Measurements from ENCODE around the gene TMPRSS15. TPM values are rescaled to one million over a fixed set of nuclear protein-coding genes. Genes with fewer than 3 reads are reported as not detected.

TMPRSS15 gene
- total and polyA plus RNA-seq, 11 donors: not detected

DNA sequence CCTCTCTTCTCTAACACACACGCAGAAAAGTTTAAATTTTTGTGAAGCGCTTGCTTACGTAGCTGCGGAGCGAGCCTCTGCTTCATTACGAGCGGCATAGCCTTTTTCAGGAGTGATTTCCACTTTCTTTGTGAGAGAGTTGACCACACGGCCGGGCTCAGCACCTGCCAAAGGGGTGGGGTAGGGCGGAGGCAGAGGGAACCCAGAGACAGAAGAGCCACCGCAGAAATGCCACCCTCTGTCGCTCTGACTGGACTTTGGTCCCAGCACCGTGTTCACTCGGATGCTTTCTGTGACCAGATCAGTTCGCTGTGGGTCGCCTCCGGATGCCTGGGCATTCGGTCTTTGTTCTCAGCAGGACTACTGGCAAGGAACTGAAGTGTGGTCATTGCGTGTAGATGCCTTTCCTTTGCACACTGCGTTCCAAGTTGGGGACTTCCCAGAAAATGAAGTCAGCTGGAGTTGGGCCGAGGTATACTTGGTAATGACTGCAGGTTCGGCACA, 158.1 kb downstream of the TMPRSS15 start:
- WGBS, 4 donors: 9 to 13% (median 10%) methylated on average over 18 to 22 of the region's 22 CpGs
- H3K4me3 ChIP-seq: peak overlapping the region in 11 of 12 donors; percentile 20 to 59 (median 43)
- no peaks in the 10 kb centered on the region for H3K36me3 ChIP-seq
- H3K4me1 ChIP-seq: peaks cover 0 to 12% (median 0%) of the 10 kb centered on the region in 12 donors
- TF ChIP-seq, protein P1, sequence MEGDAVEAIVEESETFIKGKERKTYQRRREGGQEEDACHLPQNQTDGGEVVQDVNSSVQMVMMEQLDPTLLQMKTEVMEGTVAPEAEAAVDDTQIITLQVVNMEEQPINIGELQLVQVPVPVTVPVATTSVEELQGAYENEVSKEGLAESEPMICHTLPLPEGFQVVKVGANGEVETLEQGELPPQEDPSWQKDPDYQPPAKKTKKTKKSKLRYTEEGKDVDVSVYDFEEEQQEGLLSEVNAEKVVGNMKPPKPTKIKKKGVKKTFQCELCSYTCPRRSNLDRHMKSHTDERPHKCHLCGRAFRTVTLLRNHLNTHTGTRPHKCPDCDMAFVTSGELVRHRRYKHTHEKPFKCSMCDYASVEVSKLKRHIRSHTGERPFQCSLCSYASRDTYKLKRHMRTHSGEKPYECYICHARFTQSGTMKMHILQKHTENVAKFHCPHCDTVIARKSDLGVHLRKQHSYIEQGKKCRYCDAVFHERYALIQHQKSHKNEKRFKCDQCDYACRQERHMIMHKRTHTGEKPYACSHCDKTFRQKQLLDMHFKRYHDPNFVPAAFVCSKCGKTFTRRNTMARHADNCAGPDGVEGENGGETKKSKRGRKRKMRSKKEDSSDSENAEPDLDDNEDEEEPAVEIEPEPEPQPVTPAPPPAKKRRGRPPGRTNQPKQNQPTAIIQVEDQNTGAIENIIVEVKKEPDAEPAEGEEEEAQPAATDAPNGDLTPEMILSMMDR (IDR thresholded peaks at IDR 0.05): no peak
- no peak for TF ChIP-seq POLR2A (IDR thresholded peaks at IDR 0.05)
- no peak overlapping the region for H3K27ac ChIP-seq
- intact Hi-C loops (cut with DNase I): no loop called here
- DNase-seq: peak in 2 of 5 donors; percentile 18 to 27
- ATAC-seq: peak in 2 of 4 donors; percentile 38 to 47
- H3K27me3 ChIP-seq: peaks cover 0 to 32% (median 21%) of the 10 kb centered on the region in 9 donors
- H3K9me3 ChIP-seq: no peaks in the 10 kb centered on the region

DNA sequence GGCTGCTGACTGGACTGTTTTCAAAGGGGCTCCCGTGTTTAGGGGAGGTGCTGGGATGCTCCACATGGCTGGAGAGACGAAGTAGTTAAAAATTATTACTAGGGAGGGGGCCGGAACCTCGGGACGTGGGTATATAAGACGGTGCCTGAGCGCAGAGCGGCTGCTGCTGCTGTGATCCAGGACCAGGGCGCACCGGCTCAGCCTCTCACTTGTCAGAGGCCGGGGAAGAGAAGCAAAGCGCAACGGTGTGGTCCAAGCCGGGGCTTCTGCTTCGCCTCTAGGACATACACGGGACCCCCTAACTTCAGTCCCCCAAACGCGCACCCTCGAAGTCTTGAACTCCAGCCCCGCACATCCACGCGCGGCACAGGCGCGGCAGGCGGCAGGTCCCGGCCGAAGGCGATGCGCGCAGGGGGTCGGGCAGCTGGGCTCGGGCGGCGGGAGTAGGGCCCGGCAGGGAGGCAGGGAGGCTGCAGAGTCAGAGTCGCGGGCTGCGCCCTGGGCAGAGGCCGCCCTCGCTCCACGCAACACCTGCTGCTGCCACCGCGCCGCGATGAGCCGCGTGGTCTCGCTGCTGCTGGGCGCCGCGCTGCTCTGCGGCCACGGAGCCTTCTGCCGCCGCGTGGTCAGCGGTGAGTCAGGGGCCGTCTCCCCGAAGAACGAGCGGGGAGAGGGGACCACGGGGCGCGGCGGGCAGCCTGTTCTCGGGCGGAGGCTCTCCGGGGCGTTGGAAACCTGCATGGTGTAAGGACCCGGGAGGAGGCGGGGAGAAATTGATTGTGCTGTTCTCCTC, 158.7 kb downstream of the TMPRSS15 start, which contains the start of gene CHODL:
TSS of gene CHODL (plus strand) at position 163 of the 793 bp plus-strand sequence. CDS start at position 554, 391 bp downstream.
- no peaks in the 10 kb centered on the region for H3K9me3 ChIP-seq
- peaks cover 0 to 12% (median 0%) of the 10 kb centered on the region in 12 donors for H3K4me1 ChIP-seq
- H3K27ac ChIP-seq: no peak within 1 kb of the TSS
- intact Hi-C loops (cut with DNase I): no loop called here
- ATAC-seq (peak in 2 of 4 donors; percentile 41 to 55), DNase-seq (peak in 2 of 5 donors; percentile 20 to 52)
- H3K4me3 ChIP-seq: peak within 1 kb of the TSS in 11 of 12 donors; percentile 20 to 59 (median 43)
- no peak for TF ChIP-seq POLR2A (IDR thresholded peaks at IDR 0.05)
- TF ChIP-seq, protein P1 (IDR thresholded peaks at IDR 0.05): no peak
- H3K36me3 ChIP-seq: no peaks in the 10 kb centered on the region
- H3K27me3 ChIP-seq: peaks cover 0 to 32% (median 21%) of the 10 kb centered on the region in 9 donors
- WGBS, 4 donors: 1 to 4% (median 3%) methylated on average over 43 to 72 of the region's 72 CpGs

DNA sequence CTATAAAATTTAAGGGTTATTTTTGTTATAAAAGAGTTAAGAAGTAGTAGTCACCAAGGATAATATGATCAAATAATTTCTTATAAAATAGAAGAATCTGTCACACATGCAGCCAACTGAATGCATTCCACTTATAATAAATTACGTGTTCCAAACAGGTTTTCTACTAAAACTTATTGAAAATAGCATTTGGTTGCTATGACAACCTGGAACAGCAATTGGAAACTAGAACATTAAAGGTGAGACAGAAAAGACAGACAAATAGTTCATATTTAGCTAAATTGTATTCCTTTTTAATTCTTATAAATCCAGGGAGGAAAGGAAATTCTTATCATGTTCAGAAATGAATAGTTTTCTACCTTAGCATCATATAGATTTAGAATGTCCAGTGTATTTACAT, 168.0 kb downstream of the TMPRSS15 start:
- intact Hi-C loops (cut with DNase I): no loop called here
- H3K4me3 ChIP-seq: no peak overlapping the region
- no peaks in the 10 kb centered on the region for H3K4me1 ChIP-seq
- H3K36me3 ChIP-seq: no peaks in the 10 kb centered on the region
- DNase-seq (no peak), ATAC-seq (no peak)
- H3K27ac ChIP-seq: no peak overlapping the region
- TF ChIP-seq, protein P1 (IDR thresholded peaks at IDR 0.05): no peak
- no peak for TF ChIP-seq POLR2A (IDR thresholded peaks at IDR 0.05)
- whole genome bisulfite sequencing, 4 donors: 63 to 86% (median 77%) methylated on average over 1 of the region's 1 CpG
- H3K27me3 ChIP-seq: no peaks in the 10 kb centered on the region
- H3K9me3 ChIP-seq: no peaks in the 10 kb centered on the region

DNA sequence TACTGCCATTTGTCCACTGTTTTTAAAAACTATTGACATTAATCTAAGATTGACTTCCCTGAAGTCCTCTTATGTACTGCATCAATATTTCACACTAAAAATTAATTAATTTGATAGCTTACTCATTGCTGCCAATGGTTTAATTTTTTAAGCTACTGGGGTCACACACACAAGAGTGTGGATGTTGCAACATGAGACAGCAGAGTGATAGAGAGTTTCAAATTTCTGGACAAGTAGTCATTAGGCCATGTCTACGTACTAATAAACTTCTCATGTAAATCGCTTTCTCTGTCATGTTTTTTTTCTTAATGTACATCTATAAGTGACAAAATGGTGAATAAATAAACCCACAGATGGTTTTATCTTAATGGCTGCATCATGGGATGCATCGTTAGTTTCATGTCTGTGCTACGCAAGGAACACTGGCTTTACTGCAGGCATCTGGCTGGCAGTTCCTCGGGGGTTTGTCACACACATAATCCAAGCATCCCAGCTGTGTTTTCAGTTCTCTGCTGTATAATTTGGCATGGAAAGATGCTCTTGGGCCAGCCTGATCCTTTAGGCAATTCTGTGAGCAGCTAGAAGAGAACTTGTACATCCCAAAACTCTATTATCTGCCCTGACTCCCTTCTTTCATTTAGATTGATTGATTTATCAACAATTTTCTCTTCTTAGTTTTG, 175.4 kb downstream of the TMPRSS15 start:
- H3K9me3 ChIP-seq: no peaks in the 10 kb centered on the region
- no peak for TF ChIP-seq POLR2A (IDR thresholded peaks at IDR 0.05)
- TF ChIP-seq, protein P1 (IDR thresholded peaks at IDR 0.05): no peak
- DNase-seq: no peak
- ATAC-seq: no peak
- H3K4me3 ChIP-seq: no peak overlapping the region
- no peak overlapping the region for H3K27ac ChIP-seq
- intact Hi-C loops (cut with DNase I): no loop called here
- no peaks in the 10 kb centered on the region for H3K4me1 ChIP-seq
- 72 to 84% (median 74%) methylated on average over 5 of the region's 5 CpGs for WGBS, 4 donors
- H3K27me3 ChIP-seq: no peaks in the 10 kb centered on the region
- H3K36me3 ChIP-seq: no peaks in the 10 kb centered on the region

Measured in heart left ventricle (tissue), 16 donors.